ENCODE data around the gene MYO1A. TPM values are rescaled to one million over a fixed set of nuclear protein-coding genes. Genes with fewer than 3 reads are reported as not detected.

Gene MYO1A
- total and polyA plus RNA-seq, 2 of the 13 experiments (the other 11 are each of a cell fraction or from before 2014, with no cell fraction given), result 5.3 to 6.0 TPM

DNA sequence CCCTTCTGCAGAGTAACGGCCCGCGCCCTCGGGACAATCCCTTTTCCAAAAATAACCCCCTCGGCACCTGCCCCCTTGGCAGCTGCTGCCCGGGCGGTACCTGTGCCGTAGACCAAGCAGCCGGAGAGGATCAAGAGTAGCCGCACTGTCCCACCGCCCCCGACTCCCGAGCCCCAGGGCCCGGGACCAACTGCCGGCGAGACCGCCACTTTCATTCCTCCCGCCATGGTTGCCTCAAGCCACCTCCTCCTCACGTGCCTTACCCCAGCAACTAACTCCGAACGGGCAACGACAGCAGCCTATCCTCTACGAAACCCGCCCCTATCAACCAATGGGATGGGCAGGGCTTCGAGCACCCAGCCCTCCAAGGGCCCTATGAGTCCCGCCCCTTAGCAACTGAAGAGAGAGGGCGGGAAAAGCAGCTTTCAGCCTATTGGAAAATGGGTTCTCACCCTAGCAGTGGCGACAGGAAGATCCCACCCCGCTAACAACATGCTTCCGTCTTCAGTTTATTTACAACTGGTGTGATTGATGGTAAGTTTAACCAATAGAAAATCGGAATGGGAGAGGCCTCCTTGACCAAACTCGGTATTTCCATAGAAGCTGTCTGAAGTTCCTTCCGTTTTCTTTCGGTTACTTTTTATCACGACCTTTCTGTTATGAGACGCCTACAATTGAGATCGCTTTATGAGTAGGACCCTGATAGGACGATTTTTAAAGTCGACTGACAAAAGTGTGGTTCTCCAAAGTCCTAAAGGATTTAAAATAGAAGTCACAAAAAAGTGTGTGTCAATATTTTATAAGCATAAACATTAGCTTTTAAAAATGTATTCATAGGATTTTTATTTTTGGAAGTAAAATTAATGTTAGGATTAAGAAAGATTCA is 28.8 kb upstream of the MYO1A start, which contains the start of gene NEMP1 (continued):
- TF ChIP-seq, protein P1, sequence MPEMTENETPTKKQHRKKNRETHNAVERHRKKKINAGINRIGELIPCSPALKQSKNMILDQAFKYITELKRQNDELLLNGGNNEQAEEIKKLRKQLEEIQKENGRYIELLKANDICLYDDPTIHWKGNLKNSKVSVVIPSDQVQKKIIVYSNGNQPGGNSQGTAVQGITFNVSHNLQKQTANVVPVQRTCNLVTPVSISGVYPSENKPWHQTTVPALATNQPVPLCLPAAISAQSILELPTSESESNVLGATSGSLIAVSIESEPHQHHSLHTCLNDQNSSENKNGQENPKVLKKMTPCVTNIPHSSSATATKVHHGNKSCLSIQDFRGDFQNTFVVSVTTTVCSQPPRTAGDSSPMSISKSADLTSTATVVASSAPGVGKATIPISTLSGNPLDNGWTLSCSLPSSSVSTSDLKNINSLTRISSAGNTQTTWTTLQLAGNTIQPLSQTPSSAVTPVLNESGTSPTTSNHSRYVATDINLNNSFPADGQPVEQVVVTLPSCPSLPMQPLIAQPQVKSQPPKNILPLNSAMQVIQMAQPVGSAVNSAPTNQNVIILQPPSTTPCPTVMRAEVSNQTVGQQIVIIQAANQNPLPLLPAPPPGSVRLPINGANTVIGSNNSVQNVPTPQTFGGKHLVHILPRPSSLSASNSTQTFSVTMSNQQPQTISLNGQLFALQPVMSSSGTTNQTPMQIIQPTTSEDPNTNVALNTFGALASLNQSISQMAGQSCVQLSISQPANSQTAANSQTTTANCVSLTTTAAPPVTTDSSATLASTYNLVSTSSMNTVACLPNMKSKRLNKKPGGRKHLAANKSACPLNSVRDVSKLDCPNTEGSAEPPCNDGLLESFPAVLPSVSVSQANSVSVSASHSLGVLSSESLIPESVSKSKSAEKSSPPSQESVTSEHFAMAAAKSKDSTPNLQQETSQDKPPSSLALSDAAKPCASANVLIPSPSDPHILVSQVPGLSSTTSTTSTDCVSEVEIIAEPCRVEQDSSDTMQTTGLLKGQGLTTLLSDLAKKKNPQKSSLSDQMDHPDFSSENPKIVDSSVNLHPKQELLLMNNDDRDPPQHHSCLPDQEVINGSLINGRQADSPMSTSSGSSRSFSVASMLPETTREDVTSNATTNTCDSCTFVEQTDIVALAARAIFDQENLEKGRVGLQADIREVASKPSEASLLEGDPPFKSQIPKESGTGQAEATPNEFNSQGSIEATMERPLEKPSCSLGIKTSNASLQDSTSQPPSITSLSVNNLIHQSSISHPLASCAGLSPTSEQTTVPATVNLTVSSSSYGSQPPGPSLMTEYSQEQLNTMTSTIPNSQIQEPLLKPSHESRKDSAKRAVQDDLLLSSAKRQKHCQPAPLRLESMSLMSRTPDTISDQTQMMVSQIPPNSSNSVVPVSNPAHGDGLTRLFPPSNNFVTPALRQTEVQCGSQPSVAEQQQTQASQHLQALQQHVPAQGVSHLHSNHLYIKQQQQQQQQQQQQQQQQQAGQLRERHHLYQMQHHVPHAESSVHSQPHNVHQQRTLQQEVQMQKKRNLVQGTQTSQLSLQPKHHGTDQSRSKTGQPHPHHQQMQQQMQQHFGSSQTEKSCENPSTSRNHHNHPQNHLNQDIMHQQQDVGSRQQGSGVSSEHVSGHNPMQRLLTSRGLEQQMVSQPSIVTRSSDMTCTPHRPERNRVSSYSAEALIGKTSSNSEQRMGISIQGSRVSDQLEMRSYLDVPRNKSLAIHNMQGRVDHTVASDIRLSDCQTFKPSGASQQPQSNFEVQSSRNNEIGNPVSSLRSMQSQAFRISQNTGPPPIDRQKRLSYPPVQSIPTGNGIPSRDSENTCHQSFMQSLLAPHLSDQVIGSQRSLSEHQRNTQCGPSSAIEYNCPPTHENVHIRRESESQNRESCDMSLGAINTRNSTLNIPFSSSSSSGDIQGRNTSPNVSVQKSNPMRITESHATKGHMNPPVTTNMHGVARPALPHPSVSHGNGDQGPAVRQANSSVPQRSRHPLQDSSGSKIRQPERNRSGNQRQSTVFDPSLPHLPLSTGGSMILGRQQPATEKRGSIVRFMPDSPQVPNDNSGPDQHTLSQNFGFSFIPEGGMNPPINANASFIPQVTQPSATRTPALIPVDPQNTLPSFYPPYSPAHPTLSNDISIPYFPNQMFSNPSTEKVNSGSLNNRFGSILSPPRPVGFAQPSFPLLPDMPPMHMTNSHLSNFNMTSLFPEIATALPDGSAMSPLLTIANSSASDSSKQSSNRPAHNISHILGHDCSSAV (CRISPR knock-in tag; IDR thresholded peaks at IDR 0.05; ENCODE audit: borderline replicate concordance), result no peak
- TF ChIP-seq ARID2 (CRISPR knock-in tag; IDR thresholded peaks at IDR 0.05; ENCODE audit: borderline replicate concordance), result no peak
- peak; percentile 91 for TF ChIP-seq ARNT2 (CRISPR knock-in tag; IDR thresholded peaks at IDR 0.05; ENCODE audit: low read depth)
- TF ChIP-seq, protein P2, sequence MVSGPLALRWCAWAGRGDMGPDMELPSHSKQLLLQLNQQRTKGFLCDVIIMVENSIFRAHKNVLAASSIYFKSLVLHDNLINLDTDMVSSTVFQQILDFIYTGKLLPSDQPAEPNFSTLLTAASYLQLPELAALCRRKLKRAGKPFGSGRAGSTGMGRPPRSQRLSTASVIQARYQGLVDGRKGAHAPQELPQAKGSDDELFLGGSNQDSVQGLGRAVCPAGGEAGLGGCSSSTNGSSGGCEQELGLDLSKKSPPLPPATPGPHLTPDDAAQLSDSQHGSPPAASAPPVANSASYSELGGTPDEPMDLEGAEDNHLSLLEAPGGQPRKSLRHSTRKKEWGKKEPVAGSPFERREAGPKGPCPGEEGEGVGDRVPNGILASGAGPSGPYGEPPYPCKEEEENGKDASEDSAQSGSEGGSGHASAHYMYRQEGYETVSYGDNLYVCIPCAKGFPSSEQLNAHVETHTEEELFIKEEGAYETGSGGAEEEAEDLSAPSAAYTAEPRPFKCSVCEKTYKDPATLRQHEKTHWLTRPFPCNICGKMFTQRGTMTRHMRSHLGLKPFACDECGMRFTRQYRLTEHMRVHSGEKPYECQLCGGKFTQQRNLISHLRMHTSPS (CRISPR knock-in tag; IDR thresholded peaks at IDR 0.05; ENCODE audit: low read depth), result no peak
- TF ChIP-seq ZNF44 (CRISPR knock-in tag; IDR thresholded peaks at IDR 0.05), result 0 out of 2 replicates have a peak, but pooled peaks have one; percentile 47
- TF ChIP-seq, protein P3, sequence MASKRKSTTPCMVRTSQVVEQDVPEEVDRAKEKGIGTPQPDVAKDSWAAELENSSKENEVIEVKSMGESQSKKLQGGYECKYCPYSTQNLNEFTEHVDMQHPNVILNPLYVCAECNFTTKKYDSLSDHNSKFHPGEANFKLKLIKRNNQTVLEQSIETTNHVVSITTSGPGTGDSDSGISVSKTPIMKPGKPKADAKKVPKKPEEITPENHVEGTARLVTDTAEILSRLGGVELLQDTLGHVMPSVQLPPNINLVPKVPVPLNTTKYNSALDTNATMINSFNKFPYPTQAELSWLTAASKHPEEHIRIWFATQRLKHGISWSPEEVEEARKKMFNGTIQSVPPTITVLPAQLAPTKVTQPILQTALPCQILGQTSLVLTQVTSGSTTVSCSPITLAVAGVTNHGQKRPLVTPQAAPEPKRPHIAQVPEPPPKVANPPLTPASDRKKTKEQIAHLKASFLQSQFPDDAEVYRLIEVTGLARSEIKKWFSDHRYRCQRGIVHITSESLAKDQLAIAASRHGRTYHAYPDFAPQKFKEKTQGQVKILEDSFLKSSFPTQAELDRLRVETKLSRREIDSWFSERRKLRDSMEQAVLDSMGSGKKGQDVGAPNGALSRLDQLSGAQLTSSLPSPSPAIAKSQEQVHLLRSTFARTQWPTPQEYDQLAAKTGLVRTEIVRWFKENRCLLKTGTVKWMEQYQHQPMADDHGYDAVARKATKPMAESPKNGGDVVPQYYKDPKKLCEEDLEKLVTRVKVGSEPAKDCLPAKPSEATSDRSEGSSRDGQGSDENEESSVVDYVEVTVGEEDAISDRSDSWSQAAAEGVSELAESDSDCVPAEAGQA (IDR thresholded peaks at IDR 0.05; ENCODE audit: low read depth), result 0 out of 2 replicates have a peak, but pooled peaks have one; percentile 47
- TF ChIP-seq, protein P3 (CRISPR knock-in tag; IDR thresholded peaks at IDR 0.05; ENCODE audit: borderline replicate concordance), result no peak

Data from HepG2 (cell line).